Measurements from ENCODE around the gene GLCE.

The GLCE gene

DNA sequence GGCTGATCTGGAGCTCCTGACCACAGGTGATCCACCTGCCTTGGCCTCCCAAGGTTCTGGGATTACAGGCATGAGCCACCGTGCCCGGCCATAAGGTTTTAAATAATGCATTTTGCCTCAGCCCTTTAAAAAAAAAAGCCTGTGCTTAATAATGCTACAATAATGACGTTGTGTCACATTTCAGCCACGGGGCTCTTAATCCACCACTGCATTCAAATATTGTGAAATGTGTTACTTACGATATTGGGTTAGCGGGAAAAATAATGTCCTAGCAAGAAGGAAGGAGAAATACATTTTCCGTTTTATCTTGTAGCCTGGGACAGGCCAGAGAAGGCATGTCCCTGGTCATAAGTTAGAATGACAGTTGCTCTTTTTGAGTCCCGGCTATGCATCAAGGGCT lies 155.9 kb downstream of the GLCE start:
- H3K4me3 ChIP-seq (ENCODE audit: control insufficient read depth, low read depth, low read length): no peak overlapping the region
- TF ChIP-seq, protein P1, sequence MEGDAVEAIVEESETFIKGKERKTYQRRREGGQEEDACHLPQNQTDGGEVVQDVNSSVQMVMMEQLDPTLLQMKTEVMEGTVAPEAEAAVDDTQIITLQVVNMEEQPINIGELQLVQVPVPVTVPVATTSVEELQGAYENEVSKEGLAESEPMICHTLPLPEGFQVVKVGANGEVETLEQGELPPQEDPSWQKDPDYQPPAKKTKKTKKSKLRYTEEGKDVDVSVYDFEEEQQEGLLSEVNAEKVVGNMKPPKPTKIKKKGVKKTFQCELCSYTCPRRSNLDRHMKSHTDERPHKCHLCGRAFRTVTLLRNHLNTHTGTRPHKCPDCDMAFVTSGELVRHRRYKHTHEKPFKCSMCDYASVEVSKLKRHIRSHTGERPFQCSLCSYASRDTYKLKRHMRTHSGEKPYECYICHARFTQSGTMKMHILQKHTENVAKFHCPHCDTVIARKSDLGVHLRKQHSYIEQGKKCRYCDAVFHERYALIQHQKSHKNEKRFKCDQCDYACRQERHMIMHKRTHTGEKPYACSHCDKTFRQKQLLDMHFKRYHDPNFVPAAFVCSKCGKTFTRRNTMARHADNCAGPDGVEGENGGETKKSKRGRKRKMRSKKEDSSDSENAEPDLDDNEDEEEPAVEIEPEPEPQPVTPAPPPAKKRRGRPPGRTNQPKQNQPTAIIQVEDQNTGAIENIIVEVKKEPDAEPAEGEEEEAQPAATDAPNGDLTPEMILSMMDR (IDR thresholded peaks at IDR 0.05; ENCODE audit: control insufficient read depth, insufficient read depth, low read depth, low read length, missing control alignments): no peak
- no peak for DNase-seq (ENCODE audit: low read depth)

DNA sequence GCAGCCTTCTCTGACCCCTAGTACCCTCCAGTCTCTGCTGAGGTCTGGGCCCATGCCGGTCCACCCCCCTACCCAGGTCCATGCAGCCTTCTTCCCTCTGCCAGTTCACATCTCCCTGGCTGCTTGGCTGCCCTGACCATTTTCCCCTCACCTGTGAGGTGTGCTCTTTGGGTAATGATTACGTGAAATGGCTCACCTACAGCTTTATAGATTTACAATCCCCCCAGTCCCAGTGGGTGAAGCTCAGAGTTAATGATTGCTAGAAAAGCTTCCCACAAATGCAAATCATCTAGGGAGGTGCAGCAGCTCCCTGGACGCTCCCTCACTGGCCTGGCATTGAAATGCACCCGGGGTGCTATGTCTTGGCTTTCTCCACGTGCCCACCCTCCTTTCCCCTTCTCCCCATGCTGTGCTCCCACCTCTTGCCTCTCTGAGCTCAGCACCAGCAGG lies 157.0 kb downstream of the GLCE start:
- H3K4me3 ChIP-seq (ENCODE audit: control insufficient read depth, low read depth, low read length): no peak overlapping the region
- no peak for DNase-seq (ENCODE audit: low read depth)
- TF ChIP-seq, protein P1 (IDR thresholded peaks at IDR 0.05; ENCODE audit: control insufficient read depth, insufficient read depth, low read depth, low read length, missing control alignments): no peak

DNA sequence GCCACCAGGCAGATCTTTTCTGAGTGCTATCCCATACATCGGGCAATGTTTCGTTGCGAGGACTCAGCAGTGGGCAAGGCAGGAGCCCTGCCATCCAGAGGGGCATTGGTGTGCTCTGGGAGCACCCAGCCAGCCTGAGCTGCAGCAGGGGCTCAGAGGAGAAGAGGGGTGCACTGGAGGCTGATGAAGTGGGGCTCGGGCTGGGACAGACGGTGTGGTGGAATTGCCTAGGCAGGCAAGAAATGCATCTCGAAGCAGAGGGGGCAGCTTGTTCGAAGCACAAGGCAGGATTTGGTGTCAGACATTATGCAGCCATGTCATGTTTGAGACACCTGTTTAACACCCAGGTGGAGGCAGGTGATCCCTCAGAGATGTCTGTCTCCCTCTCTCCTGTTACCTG lies 157.6 kb downstream of the GLCE start:
- no peak overlapping the region for H3K4me3 ChIP-seq (ENCODE audit: control insufficient read depth, low read depth, low read length)
- no peak for DNase-seq (ENCODE audit: low read depth)
- TF ChIP-seq, protein P1 (IDR thresholded peaks at IDR 0.05; ENCODE audit: control insufficient read depth, insufficient read depth, low read depth, low read length, missing control alignments): no peak

DNA sequence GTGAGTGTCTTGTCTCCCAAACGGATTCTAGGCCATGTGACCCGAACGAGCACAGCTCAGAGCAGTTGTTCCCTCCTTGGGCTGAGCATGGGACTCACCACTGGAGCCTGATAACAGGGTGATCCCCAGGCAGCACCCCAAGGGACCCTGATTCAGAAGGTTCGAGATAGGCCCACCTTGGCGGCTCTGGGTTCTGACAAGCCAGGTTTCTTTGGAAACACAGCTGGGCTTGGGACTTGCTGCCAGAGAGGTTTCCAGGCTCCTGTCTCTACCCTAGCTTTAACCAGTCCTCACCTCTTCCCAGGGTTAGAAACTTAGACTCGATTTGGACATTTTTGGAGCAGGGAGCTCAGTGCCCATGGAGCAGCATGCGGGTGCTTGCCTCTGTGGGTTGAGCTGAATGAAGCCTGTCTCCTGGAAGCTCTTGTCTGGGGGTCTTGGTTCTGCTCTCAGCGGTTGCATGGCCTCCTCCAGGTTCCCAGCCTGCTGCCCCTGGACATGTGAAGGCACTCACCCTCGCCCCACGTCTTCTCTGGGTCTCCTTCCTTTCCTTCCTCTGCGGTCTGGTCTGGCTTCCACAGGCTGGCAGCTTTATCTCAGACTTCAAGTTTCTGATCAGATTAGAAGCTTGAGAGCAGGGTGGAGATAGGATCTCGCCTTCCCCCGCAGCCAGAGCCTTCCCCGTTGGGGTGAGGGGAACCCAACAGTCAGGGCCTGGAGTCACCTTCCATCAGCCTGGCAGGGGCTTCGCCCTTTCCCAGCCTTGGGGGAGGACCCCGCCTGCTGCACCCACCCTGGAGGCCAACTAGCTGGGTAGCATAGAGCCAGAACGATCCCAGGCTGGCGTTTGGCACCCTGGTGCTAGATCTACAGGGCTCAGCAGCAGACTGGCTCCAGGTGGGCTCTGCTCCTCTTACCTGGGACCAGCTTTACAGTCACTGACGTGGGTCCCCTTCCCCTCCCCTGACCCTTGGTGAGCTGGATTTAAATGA lies 159.2 kb downstream of the GLCE start:
- TF ChIP-seq, protein P1 (IDR thresholded peaks at IDR 0.05; ENCODE audit: control insufficient read depth, insufficient read depth, low read depth, low read length, missing control alignments): no peak
- H3K4me3 ChIP-seq (ENCODE audit: control insufficient read depth, low read depth, low read length): no peak overlapping the region
- DNase-seq (ENCODE audit: low read depth): no peak

DNA sequence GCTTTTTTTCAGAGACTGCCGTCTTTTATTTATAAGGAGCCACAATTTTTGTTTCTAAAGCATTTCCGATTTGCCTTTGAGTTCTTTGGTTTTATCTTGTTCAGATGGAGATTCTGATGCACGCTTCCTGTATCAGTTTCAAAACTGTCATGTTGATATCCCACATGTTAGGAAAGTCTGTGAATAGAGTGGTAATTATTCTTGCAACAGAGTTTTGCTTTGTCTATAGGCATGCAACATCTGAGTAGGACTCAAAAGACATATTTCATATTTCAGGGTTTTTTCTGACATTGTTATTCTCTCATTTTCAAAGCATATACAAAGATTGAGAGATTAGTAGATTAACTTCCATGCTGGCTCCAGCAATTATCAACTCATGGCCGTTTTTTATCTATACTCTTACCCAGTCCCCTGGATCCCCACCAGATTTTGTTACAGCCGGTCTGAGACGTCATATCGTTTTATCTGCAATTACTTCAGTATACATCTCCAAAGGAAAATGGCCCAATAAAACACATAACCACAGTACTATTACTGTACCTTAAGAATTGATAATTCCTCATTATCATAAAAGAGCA lies 160.6 kb downstream of the GLCE start:
- TF ChIP-seq, protein P1 (IDR thresholded peaks at IDR 0.05; ENCODE audit: control insufficient read depth, insufficient read depth, low read depth, low read length, missing control alignments): no peak
- no peak overlapping the region for H3K4me3 ChIP-seq (ENCODE audit: control insufficient read depth, low read depth, low read length)
- no peak for DNase-seq (ENCODE audit: low read depth)

Data from AG09309 (cell line).